ENCODE results near the gene TMEM178B.

TMEM178B gene

GRCh38 chr7:141431711-141432110 is 357.8 kb downstream of the TMEM178B start:
- TF ChIP-seq ZBTB44 (tag by site-specific recombination; IDR thresholded peaks at IDR 0.05) (no peak), ZFP37 (tag by site-specific recombination; IDR thresholded peaks at IDR 0.05) (no peak)
- POLR2A ChIA-PET, result no interaction called here
- H3K9me3 ChIP-seq (ENCODE audit: control insufficient read depth, insufficient read depth, low read depth, low read length), result no peaks in the 10 kb centered on the region
- no peak overlapping the region for H3K4me3 ChIP-seq (ENCODE audit: low read depth, low read length)
- CTCF ChIA-PET, result no interaction called here
- H3K4me1 ChIP-seq (ENCODE audit: control insufficient read depth, insufficient read depth, low read length), result no peaks in the 10 kb centered on the region
- H3K36me3 ChIP-seq (ENCODE audit: control insufficient read depth in 2 of 2, insufficient read depth in 1 of 2, low read length in 2 of 2), result no peaks in the 10 kb centered on the region
- no peak overlapping the region for H3K27ac ChIP-seq (ENCODE audit: extremely low read depth, low read depth, low read length)

DNA sequence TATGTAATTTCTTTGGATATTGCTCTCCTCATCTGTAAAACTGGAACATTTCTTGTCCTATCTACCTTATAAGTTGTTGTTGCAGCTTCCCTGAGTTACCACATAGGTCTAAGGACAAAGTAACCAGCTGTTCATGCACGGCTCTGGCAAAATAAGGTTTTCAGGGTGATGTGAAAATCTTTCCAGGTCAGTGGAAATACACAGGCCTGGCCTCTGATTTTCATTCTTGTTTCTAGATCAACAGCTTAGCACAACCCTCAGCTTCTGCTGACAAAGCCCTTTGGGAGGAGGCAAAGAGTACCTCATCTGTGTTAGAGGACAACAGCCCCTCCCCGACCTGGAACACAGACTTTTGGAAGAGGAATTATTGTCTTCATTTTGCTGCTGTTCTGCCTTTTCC is 359.8 kb downstream of the TMEM178B start:
- TF ChIP-seq ZFP41 (tag by site-specific recombination; IDR thresholded peaks at IDR 0.05; ENCODE audit: borderline replicate concordance), result no peak
- no peak for TF ChIP-seq ZNF510 (tag by site-specific recombination; IDR thresholded peaks at IDR 0.05; ENCODE audit: insufficient replicate concordance)
- TF ChIP-seq ZNF48 (tag by site-specific recombination; IDR thresholded peaks at IDR 0.05), result no peak
- no peak for TF ChIP-seq MZF1 (tag by site-specific recombination; IDR thresholded peaks at IDR 0.05; ENCODE audit: borderline replicate concordance)
- TF ChIP-seq ZBTB1 (tag by site-specific recombination; IDR thresholded peaks at IDR 0.05), result no peak
- no peak for TF ChIP-seq ZNF184 (tag by site-specific recombination; IDR thresholded peaks at IDR 0.05)

GRCh38 chr7:141436139-141436538 is 362.3 kb downstream of the TMEM178B start:
- POLR2A ChIA-PET, result interaction anchor here (0.7 kb wide), 1 partner anchor 855 kb away, joined by 3 read pairs; no protein-coding TSS in a partner anchor
- no peaks in the 10 kb centered on the region for H3K4me1 ChIP-seq (ENCODE audit: control insufficient read depth, insufficient read depth, low read length)
- no peak overlapping the region for H3K4me3 ChIP-seq (ENCODE audit: low read depth, low read length)
- no peaks in the 10 kb centered on the region for H3K36me3 ChIP-seq (ENCODE audit: control insufficient read depth in 2 of 2, insufficient read depth in 1 of 2, low read length in 2 of 2)
- TF ChIP-seq ZNF501 (tag by site-specific recombination; IDR thresholded peaks at IDR 0.05) (no peak), ZNF621 (tag by site-specific recombination; IDR thresholded peaks at IDR 0.05) (no peak), ZNF843 (tag by site-specific recombination; IDR thresholded peaks at IDR 0.05) (no peak), ZNF23 (tag by site-specific recombination; IDR thresholded peaks at IDR 0.05; ENCODE audit: borderline replicate concordance) (no peak), ZNF2 (tag by site-specific recombination; IDR thresholded peaks at IDR 0.05) (no peak), ZNF148 (tag by site-specific recombination; IDR thresholded peaks at IDR 0.05; ENCODE audit: borderline replicate concordance) (no peak), ZNF426 (tag by site-specific recombination; IDR thresholded peaks at IDR 0.05) (no peak), ZNF221 (tag by site-specific recombination; IDR thresholded peaks at IDR 0.05; ENCODE audit: borderline replicate concordance) (no peak), ZNF549 (tag by site-specific recombination; IDR thresholded peaks at IDR 0.05) (no peak), BCL11B (tag by site-specific recombination; IDR thresholded peaks at IDR 0.05; ENCODE audit: low read depth) (no peak), KLF17 (tag by site-specific recombination; IDR thresholded peaks at IDR 0.05) (no peak), ZNF548 (tag by site-specific recombination; IDR thresholded peaks at IDR 0.05) (no peak), MZF1 (tag by site-specific recombination; IDR thresholded peaks at IDR 0.05; ENCODE audit: borderline replicate concordance) (no peak), PRDM1 (tag by site-specific recombination; IDR thresholded peaks at IDR 0.05) (no peak), ZNF791 (tag by site-specific recombination; IDR thresholded peaks at IDR 0.05) (no peak), ZNF175 (tag by site-specific recombination; IDR thresholded peaks at IDR 0.05) (no peak)
- TF ChIP-seq, protein P1, sequence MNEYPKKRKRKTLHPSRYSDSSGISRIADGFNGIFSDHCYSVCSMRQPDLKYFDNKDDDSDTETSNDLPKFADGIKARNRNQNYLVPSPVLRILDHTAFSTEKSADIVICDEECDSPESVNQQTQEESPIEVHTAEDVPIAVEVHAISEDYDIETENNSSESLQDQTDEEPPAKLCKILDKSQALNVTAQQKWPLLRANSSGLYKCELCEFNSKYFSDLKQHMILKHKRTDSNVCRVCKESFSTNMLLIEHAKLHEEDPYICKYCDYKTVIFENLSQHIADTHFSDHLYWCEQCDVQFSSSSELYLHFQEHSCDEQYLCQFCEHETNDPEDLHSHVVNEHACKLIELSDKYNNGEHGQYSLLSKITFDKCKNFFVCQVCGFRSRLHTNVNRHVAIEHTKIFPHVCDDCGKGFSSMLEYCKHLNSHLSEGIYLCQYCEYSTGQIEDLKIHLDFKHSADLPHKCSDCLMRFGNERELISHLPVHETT (tag by site-specific recombination; IDR thresholded peaks at IDR 0.05), result no peak
- H3K27ac ChIP-seq (ENCODE audit: extremely low read depth, low read depth, low read length), result no peak overlapping the region
- CTCF ChIA-PET, result no interaction called here
- H3K9me3 ChIP-seq (ENCODE audit: control insufficient read depth, insufficient read depth, low read depth, low read length), result no peaks in the 10 kb centered on the region

More for the DNA sequence above, 359.8 kb downstream of the TMEM178B start:
- Histone ChIP-seq H3K4me1 (ENCODE audit: control insufficient read depth, insufficient read depth, low read length) (no peaks in the 10 kb centered on the region), H3K27ac (ENCODE audit: extremely low read depth, low read depth, low read length) (no peak overlapping the region), H3K36me3 (ENCODE audit: control insufficient read depth in 2 of 2, insufficient read depth in 1 of 2, low read length in 2 of 2) (no peaks in the 10 kb centered on the region), H3K9me3 (ENCODE audit: control insufficient read depth, insufficient read depth, low read depth, low read length) (no peaks in the 10 kb centered on the region), H3K4me3 (ENCODE audit: low read depth, low read length) (no peak overlapping the region)
- ChIA-PET POLR2A (no interaction called here), CTCF (no interaction called here)
